Activated CD4-positive, alpha-beta T cell treated with anti-CD3 and anti-CD28 coated beads, Interleukin-2, amount 50 U/mL, for 1 hour (primary cell): Measurements from ENCODE around the gene C13orf46.
"Not testable (repeated sequence)": the region's sequence is repeated elsewhere in the genome, so short reads cannot be mapped to it uniquely, and the experiment has no call there.

Source experiments
- DNase-seq: peaks from one replicate; pipeline ENCODE4 v3.0.0-alpha.2; 2020

Gene C13orf46

GRCh38 chr13:113920606-113921286, 53.1 kb downstream of the C13orf46 start:
- no peak for DNase-seq

- no peak for DNase-seq
Measured at GRCh38 chr13:113919761-113920559, 53.9 kb downstream of the C13orf46 start.

GRCh38 chr13:113918981-113919701, 54.7 kb downstream of the C13orf46 start:
- DNase-seq = no peak

- DNase-seq = no peak
Measured at GRCh38 chr13:113918580-113918979, 55.3 kb downstream of the C13orf46 start.

GRCh38 chr13:113917594-113918371, 56.1 kb downstream of the C13orf46 start:
- DNase-seq = no peak

GRCh38 chr13:113917096-113917495, 56.8 kb downstream of the C13orf46 start:
- DNase-seq = no peak

GRCh38 chr13:113916330-113916815, 57.5 kb downstream of the C13orf46 start:
- no peak for DNase-seq

- DNase-seq = no peak
Measured at GRCh38 chr13:113915786-113916329, 58.0 kb downstream of the C13orf46 start.

- DNase-seq = no peak
Measured at GRCh38 chr13:113915012-113915763, 58.7 kb downstream of the C13orf46 start.

- DNase-seq = no peak
Measured at GRCh38 chr13:113914333-113915011, 59.4 kb downstream of the C13orf46 start.

- DNase-seq = not testable (repeated sequence)
Measured at GRCh38 chr13:113913838-113914237, 60.0 kb downstream of the C13orf46 start.

GRCh38 chr13:113913408-113913807, 60.5 kb downstream of the C13orf46 start:
- not testable (repeated sequence) for DNase-seq

- DNase-seq = no peak
Measured at GRCh38 chr13:113912596-113912995, 61.3 kb downstream of the C13orf46 start.

- DNase-seq = no peak
Measured at GRCh38 chr13:113907635-113908617, 66.0 kb downstream of the C13orf46 start.

- DNase-seq = no peak
Measured at GRCh38 chr13:113906571-113906970, 67.3 kb downstream of the C13orf46 start.

- DNase-seq = no peak
Measured at GRCh38 chr13:113905942-113906341, 67.9 kb downstream of the C13orf46 start.

GRCh38 chr13:113905018-113905417, 68.9 kb downstream of the C13orf46 start:
- DNase-seq = no peak

GRCh38 chr13:113904411-113904810, 69.5 kb downstream of the C13orf46 start:
- peak; percentile 23 for DNase-seq

GRCh38 chr13:113903912-113904311, 70.0 kb downstream of the C13orf46 start:
- no peak for DNase-seq
